Measurements from ENCODE around the gene SLC26A11.
"Not testable (repeated sequence)": the region's sequence is repeated elsewhere in the genome, so short reads cannot be mapped to it uniquely, and the experiment has no call there.

The SLC26A11 gene

GRCh38 chr17:80263253-80264204 lies 43.3 kb downstream of the SLC26A11 start:
- peak; percentile 91 for DNase-seq

DNA sequence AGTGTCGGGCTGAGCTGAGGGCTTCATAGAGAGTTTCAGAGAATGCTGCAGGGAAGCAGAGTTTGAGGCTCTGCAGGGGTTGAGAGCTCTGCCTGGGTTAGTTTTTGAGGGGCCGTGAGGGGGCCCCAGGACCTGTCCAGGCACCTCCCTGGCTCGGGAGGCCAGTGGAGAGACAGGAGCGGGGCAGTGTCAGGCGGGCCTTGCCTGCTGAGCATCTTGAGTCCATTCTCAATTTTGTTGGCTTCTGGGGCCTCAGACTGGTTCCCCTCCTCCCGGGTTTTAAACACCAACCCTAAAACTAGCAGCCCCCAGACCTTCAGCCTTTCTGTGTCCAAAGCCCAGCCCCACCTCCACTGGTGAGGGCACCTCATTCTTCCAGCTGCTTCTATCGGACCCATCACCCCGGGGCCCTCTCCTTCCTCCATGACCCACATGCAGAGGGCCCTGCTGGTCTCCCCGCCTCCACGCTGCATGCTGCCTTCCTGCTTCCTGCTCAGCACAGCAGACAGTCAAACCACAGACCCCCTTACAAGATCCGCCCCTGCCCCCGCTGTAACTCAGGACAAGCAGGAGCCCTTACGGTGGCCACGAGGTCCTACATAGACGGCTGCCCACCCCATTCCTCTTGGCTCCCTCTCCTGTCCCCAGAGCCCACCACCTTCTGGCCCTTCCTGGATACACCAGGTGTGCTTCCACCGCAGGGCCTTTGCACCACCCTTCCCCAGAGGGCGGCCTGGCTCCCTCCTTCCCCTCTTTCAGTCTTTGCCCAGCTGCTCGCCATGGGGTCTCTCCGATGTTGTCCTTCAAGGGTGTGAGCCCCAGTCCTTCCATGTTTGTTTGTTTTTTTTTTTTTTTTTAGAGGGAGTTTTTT lies 44.2 kb downstream of the SLC26A11 start:
- DNase-seq, result peak; percentile 78

DNA sequence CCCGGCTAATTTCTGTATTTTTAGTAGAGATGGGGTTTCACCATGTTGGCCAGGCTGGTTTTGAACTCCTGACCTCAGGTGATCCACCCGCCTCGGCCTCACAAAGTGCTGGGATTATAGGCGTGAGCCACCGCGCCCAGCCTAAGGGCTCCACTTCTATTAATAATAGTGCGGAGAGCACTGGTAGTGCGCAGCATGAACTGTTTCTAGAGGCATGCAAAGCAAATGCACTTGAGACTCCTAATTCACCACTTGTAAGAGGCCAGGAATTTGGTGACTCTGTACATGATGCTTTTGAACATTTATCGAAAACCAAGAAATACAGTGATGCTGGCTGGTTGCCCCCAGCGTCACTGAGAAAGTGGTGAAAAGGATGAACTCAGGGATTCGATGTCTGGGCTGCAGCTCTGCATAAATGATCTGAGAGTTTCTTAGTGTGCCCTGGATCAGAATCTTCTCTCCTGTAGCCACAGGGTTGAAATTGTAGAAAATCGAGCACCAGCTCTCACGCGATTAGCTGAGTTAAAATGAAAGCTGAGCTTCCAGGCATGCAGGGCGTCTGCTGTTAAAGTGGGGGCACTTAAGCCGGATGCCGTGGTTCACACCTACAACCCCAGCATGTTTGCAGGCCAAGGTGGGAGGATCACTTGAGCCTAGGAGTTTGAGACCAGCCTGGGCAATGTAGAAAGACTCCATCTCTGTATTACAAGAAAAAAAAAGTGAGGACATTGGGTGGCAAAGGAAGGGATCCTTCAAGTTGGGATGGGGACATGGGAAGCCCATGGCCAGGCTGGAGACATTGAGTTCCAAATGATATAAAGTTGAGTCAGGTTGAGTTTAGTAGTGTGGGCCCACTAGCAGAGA lies 45.2 kb downstream of the SLC26A11 start:
- DNase-seq, result no peak

DNA sequence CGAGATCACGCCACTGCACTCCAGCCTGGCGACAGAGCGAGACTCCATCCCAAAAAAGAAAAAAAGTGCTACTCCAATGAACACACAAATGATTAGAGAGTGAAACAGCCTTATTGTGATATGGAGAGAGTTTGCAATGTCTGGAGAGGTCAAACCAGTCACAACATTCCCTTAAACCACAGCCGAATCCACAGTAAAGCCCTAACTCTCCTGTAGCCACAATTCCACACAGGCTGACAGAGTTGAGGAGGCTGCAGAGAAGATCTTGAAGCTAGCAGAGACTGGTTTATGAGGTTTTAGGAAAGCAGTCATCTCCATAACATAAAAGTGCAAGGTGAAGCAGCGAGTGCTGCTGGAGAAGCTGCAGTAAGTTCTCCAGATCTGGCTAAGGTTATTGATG lies 47.2 kb downstream of the SLC26A11 start:
- DNase-seq, result no peak

- DNase-seq, result no peak
Observed at GRCh38 chr17:80268427-80268826, 48.2 kb downstream of the SLC26A11 start.

GRCh38 chr17:80269405-80269807 lies 49.2 kb downstream of the SLC26A11 start:
- no peak for DNase-seq

DNA sequence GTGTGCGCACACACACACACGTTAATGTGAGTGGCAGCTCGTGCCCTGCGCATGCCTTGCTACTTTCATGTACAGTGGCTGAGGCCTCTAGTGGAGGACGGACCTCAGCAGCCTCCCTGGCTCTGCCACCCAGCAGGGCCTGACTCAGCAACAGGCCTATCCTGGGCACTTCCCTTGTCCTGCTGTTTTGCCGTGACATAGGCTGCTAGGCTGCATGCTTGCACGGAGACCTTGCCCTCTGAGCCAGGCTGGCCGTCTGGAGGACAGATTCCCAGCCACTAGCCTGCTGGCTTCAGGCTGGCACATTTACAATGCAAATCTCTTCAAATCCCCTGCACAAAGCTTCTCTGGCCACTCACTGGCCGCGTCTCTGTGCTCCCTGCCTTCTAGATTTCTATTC lies 49.9 kb downstream of the SLC26A11 start:
- DNase-seq, result no peak

GRCh38 chr17:80270836-80271235 lies 50.6 kb downstream of the SLC26A11 start:
- peak; percentile 50 for DNase-seq

DNA sequence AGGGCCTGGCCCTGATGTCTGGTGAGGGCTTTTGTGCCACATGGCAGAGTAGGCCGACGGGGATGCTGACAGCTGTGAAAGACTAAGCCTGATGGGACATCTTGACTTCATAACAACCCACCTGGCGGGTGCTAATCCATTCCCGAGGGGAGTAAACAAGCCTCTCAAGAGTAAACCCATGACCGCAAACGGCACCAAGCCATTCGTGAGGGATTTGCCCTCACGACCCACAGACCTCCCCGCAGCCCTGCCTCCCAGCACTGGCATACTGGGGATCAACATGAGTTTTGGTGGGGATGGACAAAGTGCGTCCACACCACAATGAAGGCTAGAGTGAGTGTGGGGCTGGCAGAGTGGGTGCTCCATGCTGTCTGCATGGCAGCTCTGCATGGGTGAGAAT lies 52.1 kb downstream of the SLC26A11 start:
- DNase-seq, result no peak

DNA sequence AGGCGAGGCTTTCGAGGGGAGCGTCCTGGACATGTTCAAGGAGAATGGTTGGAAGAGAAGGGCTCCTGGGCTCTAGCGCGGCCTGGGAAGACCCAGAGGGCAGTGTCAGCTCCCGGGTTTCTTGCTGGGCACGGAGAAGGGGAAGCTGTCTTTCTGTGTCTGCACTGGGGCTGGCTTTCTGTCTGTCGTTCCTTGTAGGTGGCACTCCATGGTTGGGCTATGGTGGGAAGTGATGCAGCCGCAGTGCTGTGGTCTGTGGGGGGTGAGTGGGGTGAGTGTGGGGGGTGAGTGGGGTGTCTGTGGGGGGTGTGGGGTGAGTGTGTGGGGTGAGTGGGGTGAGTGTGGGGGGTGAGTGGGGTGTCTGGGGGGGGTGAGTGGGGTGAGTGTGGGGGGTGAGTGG lies 54.1 kb downstream of the SLC26A11 start:
- DNase-seq, result no peak

- DNase-seq, result no peak
Observed at GRCh38 chr17:80274871-80275449, 54.7 kb downstream of the SLC26A11 start.

GRCh38 chr17:80275857-80276256 lies 55.6 kb downstream of the SLC26A11 start:
- DNase-seq, result not testable (repeated sequence)

- DNase-seq, result no peak
Observed at GRCh38 chr17:80277751-80278671, 57.8 kb downstream of the SLC26A11 start.

GRCh38 chr17:80279895-80280294 lies 59.7 kb downstream of the SLC26A11 start:
- DNase-seq, result peak; percentile 30

- no peak for DNase-seq
Observed at GRCh38 chr17:80281516-80281915, 61.3 kb downstream of the SLC26A11 start.

- no peak for DNase-seq
Observed at GRCh38 chr17:80283116-80283852, 63.1 kb downstream of the SLC26A11 start.

DNA sequence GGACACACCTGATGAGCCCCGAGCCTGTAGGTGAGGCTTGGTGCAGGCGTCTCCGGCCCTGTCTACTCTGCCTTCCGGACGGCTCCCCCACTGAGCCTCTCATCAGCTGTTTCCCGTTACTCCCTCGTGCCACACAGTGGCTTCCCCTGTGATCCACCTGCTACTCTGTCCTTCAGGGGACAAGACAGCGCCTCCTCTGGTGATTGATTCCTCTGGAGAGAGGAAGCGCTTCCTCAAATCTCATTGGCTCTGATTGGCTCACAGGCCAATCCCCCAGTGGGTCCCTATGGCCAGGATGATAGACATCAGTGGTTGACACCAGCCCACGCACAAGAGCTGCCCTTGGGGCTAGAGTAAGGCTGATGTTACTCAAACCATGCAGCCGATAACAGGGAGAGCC lies 64.4 kb downstream of the SLC26A11 start:
- DNase-seq, result peak; percentile 50

- DNase-seq, result no peak
Observed at GRCh38 chr17:80285237-80285920, 65.2 kb downstream of the SLC26A11 start.

GRCh38 chr17:80286638-80286960 lies 66.4 kb downstream of the SLC26A11 start:
- DNase-seq, result no peak

DNA sequence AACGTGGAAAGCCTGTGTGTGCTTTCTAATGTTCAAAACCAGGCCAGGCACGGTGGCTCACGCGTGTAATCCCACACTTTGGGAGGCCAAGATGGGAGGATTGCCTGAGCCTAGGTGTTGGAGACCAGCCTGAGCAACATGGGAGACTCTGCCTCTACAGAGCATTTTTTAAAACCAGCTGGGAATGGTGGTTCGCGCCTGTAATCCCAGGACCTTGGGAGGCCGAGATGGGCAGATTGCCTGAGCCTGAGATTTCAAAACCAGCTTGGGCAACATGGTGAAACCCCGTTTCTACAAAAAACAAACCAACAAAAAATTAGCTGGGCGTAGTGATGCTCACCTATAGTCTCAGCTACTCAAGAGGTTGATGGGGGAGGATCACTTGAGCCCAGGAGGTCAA lies 66.8 kb downstream of the SLC26A11 start:
- DNase-seq, result no peak
